GM18870 (cell line): ENCODE results near the gene GART.

Experiments used
- ATAC-seq: cut with Tn5 transposase; IDR thresholded peaks from one replicate; pipeline ENCODE4 v1.9.1; 2021; ENCODE audit warnings: moderate library complexity; ENCODE audit not compliant: unreplicated experiment

The GART gene

DNA sequence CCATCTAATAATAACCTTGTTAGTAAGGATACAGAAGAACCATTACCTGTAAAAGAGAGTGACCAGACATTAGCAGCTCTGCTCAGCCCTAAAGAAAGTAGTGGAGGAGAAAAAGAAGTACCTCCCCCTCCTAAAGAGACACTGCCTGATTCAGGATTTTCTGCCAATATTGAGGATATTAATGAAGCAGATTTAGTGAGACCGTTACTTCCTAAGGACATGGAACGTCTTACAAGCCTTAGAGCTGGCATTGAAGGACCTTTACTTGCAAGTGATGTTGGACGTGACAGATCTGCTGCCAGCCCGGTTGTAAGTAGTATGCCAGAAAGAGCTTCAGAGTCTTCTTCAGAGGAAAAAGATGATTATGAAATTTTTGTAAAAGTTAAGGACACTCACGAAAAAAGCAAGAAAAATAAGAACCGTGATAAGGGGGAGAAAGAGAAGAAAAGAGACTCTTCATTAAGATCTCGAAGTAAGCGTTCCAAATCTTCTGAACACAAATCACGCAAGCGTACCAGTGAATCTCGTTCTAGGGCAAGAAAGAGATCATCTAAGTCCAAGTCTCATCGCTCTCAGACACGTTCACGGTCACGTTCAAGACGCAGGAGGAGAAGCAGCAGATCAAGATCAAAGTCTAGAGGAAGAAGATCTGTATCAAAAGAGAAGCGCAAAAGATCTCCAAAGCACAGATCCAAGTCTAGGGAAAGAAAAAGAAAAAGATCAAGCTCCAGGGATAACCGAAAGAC is 12.5 kb upstream of the GART start:
- no peak for ATAC-seq

DNA sequence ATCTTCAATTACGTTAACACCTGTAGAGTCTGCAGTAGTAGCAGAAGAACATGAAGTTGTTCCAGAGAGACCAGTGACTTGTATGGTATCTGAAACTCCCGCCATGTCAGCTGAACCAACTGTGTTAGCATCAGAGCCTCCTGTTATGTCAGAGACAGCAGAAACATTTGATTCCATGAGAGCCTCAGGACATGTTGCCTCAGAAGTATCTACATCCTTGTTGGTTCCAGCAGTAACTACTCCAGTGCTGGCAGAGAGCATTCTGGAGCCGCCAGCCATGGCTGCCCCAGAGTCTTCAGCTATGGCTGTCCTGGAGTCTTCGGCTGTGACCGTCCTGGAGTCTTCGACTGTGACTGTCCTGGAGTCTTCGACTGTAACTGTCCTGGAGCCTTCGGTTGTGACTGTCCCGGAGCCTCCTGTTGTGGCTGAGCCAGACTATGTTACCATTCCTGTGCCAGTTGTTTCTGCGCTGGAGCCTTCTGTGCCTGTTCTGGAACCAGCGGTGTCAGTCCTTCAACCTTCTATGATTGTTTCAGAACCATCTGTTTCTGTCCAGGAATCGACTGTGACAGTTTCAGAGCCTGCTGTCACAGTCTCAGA is 11.2 kb upstream of the GART start:
- ATAC-seq = no peak

DNA sequence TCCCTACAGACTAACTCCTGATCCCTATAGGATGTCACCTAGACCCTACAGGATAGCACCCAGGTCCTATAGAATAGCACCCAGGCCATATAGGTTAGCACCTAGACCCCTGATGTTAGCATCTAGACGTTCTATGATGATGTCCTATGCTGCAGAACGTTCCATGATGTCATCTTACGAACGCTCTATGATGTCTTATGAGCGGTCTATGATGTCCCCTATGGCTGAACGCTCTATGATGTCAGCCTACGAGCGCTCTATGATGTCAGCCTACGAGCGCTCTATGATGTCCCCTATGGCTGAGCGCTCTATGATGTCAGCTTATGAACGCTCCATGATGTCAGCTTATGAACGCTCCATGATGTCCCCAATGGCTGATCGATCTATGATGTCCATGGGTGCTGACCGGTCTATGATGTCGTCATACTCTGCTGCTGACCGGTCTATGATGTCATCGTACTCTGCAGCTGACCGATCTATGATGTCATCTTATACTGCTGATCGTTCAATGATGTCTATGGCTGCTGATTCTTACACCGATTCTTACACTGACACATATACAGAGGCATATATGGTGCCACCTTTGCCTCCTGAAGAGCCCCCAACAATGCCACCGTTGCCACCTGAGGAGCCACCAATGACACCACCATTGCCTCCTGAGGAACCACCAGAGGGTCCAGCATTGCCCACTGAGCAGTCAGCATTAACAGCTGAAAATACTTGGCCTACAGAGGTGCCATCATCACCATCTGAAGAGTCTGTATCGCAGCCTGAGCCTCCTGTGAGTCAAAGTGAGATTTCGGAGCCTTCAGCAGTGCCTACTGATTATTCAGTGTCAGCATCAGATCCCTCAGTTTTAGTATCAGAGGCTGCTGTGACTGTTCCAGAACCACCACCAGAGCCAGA is 10.4 kb upstream of the GART start:
- ATAC-seq = no peak

DNA sequence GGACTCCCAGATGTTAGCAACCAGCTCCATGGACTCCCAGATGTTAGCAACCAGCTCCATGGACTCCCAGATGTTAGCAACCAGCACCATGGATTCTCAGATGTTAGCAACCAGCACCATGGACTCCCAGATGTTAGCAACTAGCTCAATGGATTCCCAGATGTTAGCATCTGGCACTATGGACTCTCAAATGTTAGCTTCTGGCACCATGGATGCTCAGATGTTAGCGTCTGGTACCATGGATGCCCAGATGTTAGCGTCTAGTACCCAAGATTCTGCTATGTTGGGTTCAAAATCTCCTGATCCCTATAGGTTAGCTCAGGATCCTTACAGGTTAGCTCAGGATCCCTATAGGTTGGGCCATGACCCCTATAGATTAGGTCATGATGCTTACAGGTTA is 9.7 kb upstream of the GART start:
- ATAC-seq = no peak

DNA sequence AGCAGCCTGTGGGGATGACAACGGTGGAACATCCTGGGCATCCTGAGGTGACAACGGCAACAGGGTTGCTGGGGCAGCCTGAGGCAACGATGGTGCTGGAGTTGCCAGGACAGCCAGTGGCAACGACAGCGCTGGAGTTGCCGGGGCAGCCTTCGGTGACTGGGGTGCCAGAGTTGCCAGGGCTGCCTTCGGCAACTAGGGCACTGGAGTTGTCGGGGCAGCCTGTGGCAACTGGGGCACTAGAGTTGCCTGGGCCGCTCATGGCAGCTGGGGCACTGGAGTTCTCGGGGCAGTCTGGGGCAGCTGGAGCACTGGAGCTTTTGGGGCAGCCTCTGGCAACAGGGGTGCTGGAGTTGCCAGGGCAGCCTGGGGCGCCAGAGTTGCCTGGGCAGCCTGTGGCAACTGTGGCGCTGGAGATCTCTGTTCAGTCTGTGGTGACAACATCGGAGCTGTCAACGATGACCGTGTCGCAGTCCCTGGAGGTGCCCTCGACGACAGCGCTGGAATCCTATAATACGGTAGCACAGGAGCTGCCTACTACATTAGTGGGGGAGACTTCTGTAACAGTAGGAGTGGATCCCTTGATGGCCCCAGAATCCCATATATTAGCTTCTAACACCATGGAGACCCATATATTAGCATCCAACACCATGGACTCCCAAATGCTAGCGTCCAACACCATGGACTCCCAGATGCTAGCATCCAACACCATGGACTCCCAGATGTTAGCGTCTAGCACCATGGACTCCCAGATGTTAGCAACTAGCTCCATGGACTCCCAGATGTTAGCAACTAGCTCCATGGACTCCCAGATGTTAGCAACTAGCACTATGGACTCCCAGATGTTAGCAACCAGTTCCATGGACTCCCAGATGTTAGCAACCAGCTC is 9.1 kb upstream of the GART start:
- no peak for ATAC-seq

DNA sequence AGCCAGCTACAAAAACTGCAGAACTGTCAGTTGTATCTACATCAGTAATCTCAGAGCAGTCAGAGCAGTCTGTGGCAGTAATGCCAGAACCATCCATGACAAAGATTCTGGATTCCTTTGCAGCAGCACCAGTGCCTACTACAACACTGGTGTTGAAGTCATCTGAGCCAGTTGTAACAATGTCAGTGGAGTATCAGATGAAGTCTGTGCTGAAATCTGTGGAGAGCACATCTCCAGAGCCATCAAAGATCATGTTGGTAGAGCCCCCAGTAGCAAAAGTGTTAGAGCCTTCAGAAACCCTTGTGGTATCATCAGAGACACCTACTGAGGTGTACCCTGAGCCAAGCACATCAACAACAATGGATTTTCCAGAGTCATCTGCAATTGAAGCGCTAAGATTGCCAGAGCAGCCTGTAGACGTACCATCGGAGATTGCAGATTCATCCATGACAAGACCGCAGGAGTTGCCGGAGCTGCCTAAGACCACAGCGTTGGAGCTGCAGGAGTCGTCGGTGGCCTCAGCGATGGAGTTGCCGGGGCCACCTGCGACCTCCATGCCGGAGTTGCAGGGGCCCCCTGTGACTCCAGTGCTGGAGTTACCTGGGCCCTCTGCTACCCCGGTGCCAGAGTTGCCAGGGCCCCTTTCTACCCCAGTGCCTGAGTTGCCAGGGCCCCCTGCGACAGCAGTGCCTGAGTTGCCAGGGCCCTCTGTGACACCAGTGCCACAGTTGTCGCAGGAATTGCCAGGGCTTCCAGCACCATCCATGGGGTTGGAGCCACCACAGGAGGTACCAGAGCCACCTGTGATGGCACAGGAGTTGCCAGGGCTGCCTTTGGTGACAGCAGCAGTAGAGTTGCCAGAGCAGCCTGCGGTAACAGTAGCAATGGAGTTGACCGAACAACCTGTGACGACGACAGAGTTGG is 8.2 kb upstream of the GART start:
- no peak for ATAC-seq

DNA sequence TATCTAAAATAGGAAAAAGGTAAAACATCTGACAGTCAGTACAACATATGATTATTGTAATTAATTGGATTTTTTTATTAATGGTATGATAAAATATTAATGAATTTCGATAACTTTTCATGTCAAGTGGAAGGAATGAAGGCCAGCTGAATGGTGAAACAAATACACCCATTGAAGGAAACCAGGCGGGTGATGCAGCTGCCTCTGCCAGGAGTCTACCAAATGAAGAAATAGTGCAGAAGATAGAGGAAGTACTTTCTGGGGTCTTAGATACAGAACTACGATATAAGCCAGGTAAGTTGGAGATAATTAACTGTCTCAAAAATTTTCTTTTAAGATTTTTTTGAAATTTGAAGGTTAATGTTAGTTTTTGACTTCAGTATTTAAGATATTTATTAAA is 4.2 kb upstream of the GART start:
- no peak for ATAC-seq

DNA sequence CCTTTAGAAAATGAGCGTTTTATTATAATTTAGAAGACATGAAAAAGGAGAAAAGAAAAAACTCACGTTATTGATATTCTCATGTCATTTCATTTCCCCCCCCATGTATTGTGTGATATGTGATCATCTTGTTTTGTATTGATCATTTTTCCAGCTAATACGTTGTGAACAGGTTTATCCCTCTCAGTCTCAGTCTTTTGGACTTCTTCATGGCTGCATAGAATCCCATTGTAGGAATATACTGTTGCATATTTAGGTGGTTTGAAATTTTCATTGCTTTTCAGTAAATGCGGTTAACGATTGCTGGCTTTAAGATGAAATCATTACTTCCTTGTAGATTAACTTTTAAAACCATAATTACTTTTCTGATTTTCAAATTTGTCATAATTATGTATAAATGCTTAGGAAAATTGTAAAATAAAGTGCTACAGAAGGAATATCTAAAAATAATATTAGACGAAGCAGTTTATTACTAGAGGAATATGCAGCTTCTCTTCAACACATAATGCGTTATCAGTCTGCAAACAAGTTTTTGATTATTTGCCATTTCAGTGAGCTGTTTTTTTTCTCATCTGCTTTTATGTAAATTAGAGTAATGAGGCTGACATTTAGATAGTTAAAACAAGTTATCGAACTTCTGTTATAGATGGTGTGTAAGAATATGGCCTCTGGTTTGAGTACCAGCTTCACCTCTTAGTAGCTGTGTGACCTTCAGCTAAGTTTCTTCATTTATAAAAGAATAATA is 2.7 kb upstream of the GART start:
- no peak for ATAC-seq

DNA sequence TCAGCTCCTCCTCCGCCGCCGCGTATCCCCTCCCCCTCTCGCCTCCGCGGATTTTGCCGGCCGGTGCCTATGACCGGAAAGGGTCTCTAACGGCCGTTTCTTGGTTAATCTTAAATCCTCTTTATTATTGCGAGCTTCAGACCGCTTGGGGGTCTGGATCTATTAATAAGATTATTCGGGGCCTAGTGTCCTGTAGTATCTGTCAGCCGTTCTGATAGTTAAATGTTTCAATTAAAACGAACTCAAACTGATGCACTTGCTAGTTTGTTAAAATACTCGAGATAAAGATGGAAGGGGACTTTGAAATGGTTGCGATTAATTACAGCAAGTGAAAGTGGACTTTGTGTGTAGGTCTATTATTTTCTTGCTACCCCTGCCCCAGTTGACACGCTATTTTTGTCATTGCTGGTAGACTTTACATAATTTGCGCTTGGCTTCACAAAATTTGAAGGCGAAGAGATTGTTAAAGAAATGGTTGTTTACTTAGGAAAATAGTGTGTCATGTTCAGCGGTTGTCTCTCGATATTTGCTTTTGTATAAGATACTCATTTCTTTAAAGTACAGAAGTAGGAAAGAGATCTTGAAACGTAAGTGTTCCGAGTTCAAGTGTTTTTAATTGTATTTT is 1.7 kb upstream of the GART start:
- no peak for ATAC-seq

DNA sequence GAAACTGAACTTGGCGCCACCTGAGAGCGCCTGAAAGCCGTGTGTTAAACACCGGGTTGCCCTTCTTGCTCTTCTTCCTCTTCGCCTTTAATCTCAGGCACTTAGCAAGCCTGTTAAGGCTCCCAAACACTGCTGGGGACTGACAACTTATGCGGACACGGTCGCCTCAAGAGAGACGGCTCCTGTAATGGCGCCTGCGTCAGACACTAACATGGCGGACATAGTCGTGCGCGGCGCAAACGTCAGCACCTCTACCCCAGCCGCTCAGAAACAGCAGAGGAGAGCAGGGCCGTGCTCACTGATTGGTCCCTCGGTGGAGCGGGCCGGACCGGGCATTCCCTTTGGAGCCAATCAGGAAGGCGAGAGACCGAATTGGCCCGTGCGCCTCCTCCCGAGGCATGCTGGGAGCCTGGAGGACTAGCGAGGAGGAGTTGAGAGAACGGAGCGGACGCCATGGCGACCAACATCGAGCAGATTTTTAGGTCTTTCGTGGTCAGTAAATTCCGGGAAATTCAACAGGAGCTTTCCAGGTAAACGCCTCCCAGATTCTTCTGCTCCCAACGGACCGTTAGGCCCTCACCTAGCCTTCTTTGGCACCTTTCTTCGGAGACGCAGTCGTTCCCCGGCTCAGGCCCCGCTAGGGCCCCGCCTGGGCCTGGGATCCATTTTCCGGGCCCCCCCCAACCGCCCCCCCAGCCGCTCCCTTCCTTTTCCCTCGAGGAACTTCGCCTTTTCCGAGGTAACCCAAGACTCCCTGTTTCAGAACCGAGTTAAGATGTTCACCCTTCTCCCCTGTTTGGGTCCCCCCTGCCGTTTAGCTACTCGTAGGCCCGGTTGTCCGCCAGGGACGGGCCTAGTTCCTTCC is 955 bp upstream of the GART start, which contains the start of gene SON:
Gene SON (plus strand): TSS at position 399 of the 865 bp plus-strand sequence. CDS start 55 bp downstream, at position 454.
- peak; percentile 91 for ATAC-seq

DNA sequence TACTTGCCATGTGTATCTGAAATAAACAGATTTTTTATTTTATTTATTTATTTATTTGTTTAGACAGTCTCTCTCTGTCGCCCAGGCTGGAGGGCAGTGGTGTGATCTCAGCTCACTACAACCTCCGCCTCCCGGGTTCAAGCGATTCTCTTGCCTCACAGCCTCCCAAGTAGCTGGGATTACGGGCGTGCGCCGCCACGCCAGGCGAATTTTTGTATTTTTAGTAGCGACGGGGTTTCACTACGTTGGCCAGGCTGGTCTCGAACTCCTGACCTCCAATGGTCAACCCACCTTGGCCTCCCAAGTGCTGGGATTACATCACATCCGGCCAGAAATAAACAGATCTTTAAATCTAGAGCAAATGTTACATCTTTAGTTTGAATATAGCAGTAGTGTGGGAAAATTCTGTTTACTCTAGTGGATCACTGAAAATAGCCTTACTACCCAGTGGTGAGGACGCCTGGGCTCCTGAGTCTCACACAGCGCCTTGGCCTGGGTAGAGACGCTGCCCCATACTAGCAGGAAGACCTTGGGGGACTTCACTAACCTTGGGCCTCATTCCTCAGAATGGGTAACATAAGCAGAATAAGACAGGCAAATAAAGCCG is 709 bp downstream of the GART start:
- no peak for ATAC-seq

DNA sequence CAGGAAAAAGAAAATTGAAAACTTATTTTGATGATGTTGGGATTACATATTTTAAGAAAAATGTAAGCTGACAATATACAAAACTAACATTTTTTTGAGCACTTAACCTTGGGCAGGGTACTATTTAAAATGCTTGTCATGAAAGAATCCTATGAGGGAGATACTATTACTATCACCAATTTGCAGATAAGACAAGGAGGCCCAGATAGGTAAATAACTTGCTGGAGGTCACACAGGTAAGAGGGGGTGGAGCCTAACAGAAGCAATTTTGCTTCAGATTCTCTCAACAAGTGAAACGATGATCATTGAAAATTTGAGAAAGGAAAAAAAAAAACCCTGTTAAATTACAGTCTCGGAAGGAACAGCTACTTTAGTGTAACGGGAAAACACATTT is 1.2 kb downstream of the GART start:
- ATAC-seq = no peak

DNA sequence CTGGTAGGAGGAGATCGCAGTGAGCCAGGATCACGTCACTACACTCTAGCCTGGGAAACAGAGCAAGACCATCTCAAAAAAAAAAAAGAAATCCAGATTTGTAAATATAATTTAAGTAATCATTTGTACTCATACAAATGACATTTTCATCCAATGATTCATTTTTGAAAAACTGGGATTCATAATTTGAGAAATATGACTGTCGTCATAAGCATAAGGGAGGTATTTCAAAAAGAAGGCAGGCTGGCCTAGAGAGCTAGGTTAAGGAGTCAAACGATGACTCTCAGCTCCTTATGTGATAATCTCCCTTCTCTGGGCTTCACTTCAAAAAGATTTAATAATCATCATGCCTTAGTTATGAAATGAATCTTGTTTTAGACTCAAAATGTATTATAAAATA is 2.3 kb downstream of the GART start:
- no peak for ATAC-seq

DNA sequence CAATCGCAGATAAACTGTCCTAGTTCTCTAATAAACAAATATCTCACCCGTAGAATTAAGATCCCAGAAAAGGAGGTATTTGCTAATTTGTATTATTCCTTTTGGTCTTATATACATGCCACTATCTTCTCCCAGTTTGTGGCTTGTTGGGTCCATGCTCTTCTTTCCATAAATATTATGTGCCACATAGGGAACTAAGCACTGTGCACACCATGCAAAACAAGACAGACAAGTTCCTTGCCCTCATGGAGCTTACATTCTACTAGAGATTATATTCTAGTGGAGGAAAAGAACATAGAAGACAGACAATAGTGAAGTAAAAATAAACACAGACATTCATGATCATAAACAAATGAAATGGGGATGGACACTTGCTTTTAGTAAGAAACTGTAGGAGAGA is 4.7 kb downstream of the GART start:
- ATAC-seq = no peak

DNA sequence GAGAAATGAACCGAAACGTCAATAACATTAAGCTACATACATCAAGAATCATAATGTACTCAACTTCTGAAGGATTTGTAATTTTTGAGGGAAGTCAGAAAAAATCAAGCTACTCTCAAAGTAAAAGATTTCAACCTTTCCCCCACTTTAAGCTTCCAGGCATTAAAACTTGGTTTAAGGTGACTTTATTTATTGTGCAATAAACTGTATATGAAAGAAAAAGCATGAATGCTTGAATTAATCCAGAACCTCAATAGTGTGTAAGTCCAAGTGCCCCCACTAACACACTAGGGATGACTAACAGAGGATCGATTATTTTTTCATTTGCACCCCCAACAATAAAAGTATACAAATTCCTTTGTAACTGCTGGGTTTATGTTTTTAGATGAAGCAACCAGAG is 10.9 kb downstream of the GART start:
- ATAC-seq = no peak

DNA sequence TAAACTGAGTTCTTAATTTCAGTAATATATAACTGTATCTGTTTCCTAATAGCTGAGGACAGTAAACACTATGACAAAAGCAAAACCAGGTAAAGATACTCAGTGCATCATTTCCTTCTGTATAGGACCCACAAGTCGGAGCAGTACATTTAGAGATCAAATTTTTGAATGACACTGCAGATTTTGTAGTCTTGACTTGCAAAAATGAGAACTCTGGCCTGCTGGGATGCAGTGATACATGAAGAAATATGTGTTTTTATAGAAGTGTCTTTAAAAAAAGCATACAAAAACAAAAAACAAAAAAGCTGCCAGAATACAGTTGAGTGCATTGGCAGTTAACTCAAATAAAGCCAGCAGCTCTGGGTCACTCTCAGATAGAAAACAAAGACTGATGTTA is 19.0 kb downstream of the GART start:
- no peak for ATAC-seq

DNA sequence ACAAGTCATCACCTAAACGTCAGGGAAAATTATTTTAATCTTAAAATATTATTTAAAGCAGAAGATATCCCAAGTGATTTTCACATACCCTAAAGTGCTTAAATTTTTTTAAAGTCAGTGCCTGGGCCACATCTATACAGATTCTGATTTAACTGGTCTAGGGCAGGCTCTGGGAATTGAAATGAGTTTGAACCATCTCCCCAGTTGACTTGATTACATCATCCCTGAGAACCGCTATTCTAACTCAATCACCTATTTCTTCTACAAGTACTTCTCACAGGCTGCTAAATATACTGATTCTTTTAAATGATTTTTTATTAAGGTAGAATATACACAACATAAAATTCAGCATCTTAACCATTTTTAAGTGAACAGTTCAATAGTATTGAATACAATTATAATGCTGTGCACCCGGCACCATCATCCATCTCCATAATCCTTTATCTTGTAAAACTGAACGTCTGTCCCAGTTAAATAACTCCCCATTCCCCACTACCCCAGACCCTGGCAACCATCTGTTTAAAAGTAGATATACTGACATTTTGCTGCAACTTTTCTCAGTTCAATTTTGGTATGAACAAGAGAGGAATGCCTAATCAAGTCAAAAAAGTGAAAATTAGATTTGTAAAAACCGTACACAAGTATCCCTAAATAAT is 19.5 kb downstream of the GART start:
- ATAC-seq = no peak
